HG03571 (cell line): ENCODE results near the gene MYO18B.

Experiments used
- ATAC-seq: cut with Tn5 transposase; IDR thresholded peaks from one replicate; pipeline ENCODE4 v1.9.1; 2021; ENCODE audit not compliant: unreplicated experiment

Gene MYO18B

GRCh38 chr22:26079009-26079408 lies 337.0 kb downstream of the MYO18B start:
- no peak for ATAC-seq
